GM18519 (cell line): ENCODE results near the gene GNL3L.
"Not testable (repeated sequence)": the region's sequence is repeated elsewhere in the genome, so short reads cannot be mapped to it uniquely, and the experiment has no call there.

ENCODE experiments used
- ATAC-seq: cut with Tn5 transposase; IDR thresholded peaks from one replicate; pipeline ENCODE4 v1.9.1; 2021; ENCODE audit warnings: mild to moderate bottlenecking, moderate library complexity; ENCODE audit not compliant: unreplicated experiment, low FRiP score

GNL3L gene

GRCh38 chrX:54555006-54555405 is 25.0 kb downstream of the GNL3L start:
- ATAC-seq, result not testable (repeated sequence)

GRCh38 chrX:54560411-54560810 is 30.4 kb downstream of the GNL3L start:
- ATAC-seq, result no peak

- no peak for ATAC-seq
Measured at GRCh38 chrX:54561622-54562021, 31.6 kb downstream of the GNL3L start.

GRCh38 chrX:54564936-54565335 is 34.9 kb downstream of the GNL3L start:
- ATAC-seq, result no peak

GRCh38 chrX:54570332-54570731 is 40.3 kb downstream of the GNL3L start:
- no peak for ATAC-seq

DNA sequence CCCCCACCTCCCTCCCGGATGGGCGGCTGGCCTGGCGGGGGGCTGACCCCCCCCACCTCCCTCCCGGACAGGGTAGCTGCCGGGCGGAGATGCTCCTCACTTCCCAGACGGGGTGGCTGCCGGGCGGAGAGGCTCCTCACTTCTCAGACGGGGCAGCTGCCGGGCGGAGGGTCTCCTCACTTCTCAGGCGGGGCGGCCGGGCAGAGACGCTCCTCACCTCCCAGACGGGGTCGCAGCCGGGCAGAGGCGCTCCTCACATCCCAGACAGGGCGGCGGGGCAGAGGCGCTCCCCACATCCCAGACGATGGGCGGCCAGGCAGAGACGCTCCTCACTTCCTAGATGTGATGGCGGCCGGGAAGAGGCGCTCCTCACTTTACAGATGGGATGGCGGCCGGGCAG is 42.6 kb downstream of the GNL3L start:
- not testable (repeated sequence) for ATAC-seq

- ATAC-seq, result no peak
Measured at GRCh38 chrX:54597728-54598127, 67.7 kb downstream of the GNL3L start.

- no peak for ATAC-seq
Measured at GRCh38 chrX:54602563-54602962, 72.5 kb downstream of the GNL3L start.
